Endodermal cell (in vitro differentiated cells): ENCODE results near the gene PKD2L2. TPM values are rescaled to one million over a fixed set of nuclear protein-coding genes. Genes with fewer than 3 reads are reported as not detected.
"Not testable (repeated sequence)": the region's sequence is repeated elsewhere in the genome, so short reads cannot be mapped to it uniquely, and the experiment has no call there.

Experiments
- DNase-seq: peaks from one replicate; pipeline ENCODE4 v3.0.0-alpha.2; 2017
- H3K27ac ChIP-seq: 2 replicates; pipeline ENCODE4 v1.5.1; 2013; ENCODE audit warnings: mild to moderate bottlenecking, low read depth, low read length, moderate library complexity
- H3K27me3 ChIP-seq: 2 replicates; pipeline ENCODE4 v1.6.1; 2013; ENCODE audit warnings: mild to moderate bottlenecking, low read length, moderate library complexity; ENCODE audit not compliant: insufficient read depth, control insufficient read depth, poor library complexity, severe bottlenecking
- H3K36me3 ChIP-seq: 2 replicates; pipeline ENCODE4 v1.7.0; 2013; ENCODE audit warnings: mild to moderate bottlenecking, low read length, moderate library complexity; ENCODE audit not compliant: control insufficient read depth, insufficient read depth
- H3K4me1 ChIP-seq: one replicate; pipeline ENCODE4 v1.7.0; 2013; ENCODE audit warnings: low read length; ENCODE audit not compliant: control insufficient read depth, insufficient read depth
- H3K4me3 ChIP-seq: 2 replicates; pipeline ENCODE4 v1.5.1; 2013; ENCODE audit warnings: mild to moderate bottlenecking, low read length, moderate library complexity
- H3K9ac ChIP-seq: 2 replicates; pipeline ENCODE4 v1.6.1; 2013; ENCODE audit warnings: mild to moderate bottlenecking, low read length, moderate library complexity; ENCODE audit not compliant: poor library complexity, severe bottlenecking; ENCODE audit errors: extremely low read depth
- H3K9me3 ChIP-seq: 2 replicates; pipeline ENCODE4 v1.6.1; 2013; ENCODE audit warnings: mild to moderate bottlenecking, low read length, moderate library complexity; ENCODE audit not compliant: control insufficient read depth
- H3K27ac Mint-ChIP-seq: 2 replicates; pipeline ENCODE4 v1.8.0; 2020; ENCODE audit warnings: mixed read lengths
- H3K27me3 Mint-ChIP-seq: 2 replicates; pipeline ENCODE4 v1.8.0; 2021; ENCODE audit warnings: mild to moderate bottlenecking, mixed read lengths; ENCODE audit not compliant: insufficient read depth
- H3K36me3 Mint-ChIP-seq: 2 replicates; pipeline ENCODE4 v1.8.0; 2020; ENCODE audit warnings: low read depth, mixed read lengths
- H3K4me1 Mint-ChIP-seq: 2 replicates; pipeline ENCODE4 v1.8.0; 2020; ENCODE audit warnings: mixed read lengths
- H3K4me3 Mint-ChIP-seq: 2 replicates; pipeline ENCODE4 v1.8.0; 2020; ENCODE audit warnings: mild to moderate bottlenecking, moderate library complexity, mixed read lengths
- H3K9me3 Mint-ChIP-seq: 2 replicates; pipeline ENCODE4 v1.8.0; 2020; ENCODE audit warnings: mild to moderate bottlenecking, mixed read lengths
- CTCF ChIP-seq: fragments of 200-600 bp; sonication (generic); conservative IDR thresholded peaks from 2 replicates; pipeline ENCODE4 v1.5.0; 2021; ENCODE audit warnings: antibody characterized with exemption, mild to moderate bottlenecking
- WGBS, 2 experiments: methylation state at CpG; one replicate each; pipeline versions ENCODE4 v1.1.5 to v1.1.7; 2013; ENCODE audit warnings: missing lambda C conversion rate in 2 of 2, mixed read lengths in 1 of 2; ENCODE audit not compliant: insufficient coverage in 1 of 2, insufficient read length in 1 of 2; 5-methylcytosine and 5-hydroxymethylcytosine counted together
- total RNA-seq, 2 donors: library from RNA; stranded (reverse); fragmentation: NEBNext Ultra II Directional in 1 of 2; extraction: Animal tissue kit (Norgen Biotek cat#: 25700) in 1 of 2; gene quantifications; 2 replicates in 1 of 2; 3 replicates in 1 of 2; pipeline ENCODE4 v1.2.1, GENCODE V29; 2021

The PKD2L2 gene
- total RNA-seq, 2 donors from 2014 or later, result not detected

GRCh38 chr5:137845472-137845871 is 43.8 kb upstream of the PKD2L2 start:
- no peaks in the 10 kb centered on the region for H3K27me3 Mint-ChIP-seq
- Histone ChIP-seq H3K9me3 (no peaks in the 10 kb centered on the region), H3K27ac (no peak overlapping the region), H3K4me1 (no peaks in the 10 kb centered on the region), H3K4me3 (no peak overlapping the region), H3K27me3 (no peaks in the 10 kb centered on the region), H3K9ac (no peak overlapping the region), H3K36me3 (no peaks in the 10 kb centered on the region)
- TF ChIP-seq CTCF, result no peak
- no peaks in the 10 kb centered on the region for H3K4me1 Mint-ChIP-seq
- DNase-seq, result no peak
- H3K36me3 Mint-ChIP-seq, result no peaks in the 10 kb centered on the region
- no peak overlapping the region for H3K4me3 Mint-ChIP-seq
- H3K9me3 Mint-ChIP-seq, result no peaks in the 10 kb centered on the region
- H3K27ac Mint-ChIP-seq, result no peak overlapping the region

- Mint-ChIP-seq H3K4me1 (no peaks in the 10 kb centered on the region), H3K27ac (no peak overlapping the region), H3K27me3 (no peaks in the 10 kb centered on the region), H3K36me3 (no peaks in the 10 kb centered on the region), H3K9me3 (no peaks in the 10 kb centered on the region), H3K4me3 (no peak overlapping the region)
- Histone ChIP-seq H3K4me1 (no peaks in the 10 kb centered on the region), H3K9me3 (no peaks in the 10 kb centered on the region), H3K27ac (no peak overlapping the region), H3K27me3 (no peaks in the 10 kb centered on the region), H3K4me3 (no peak overlapping the region), H3K36me3 (no peaks in the 10 kb centered on the region), H3K9ac (no peak overlapping the region)
- DNase-seq, result no peak
- TF ChIP-seq CTCF, result no peak
- WGBS, 2 experiments, result 94 to 100% methylated on average over 5 to 6 of the region's 6 CpGs
These were observed 41.6 kb upstream of the PKD2L2 start for GRCh38 chr5:137847687-137848086.

GRCh38 chr5:137853165-137853564 is 36.1 kb upstream of the PKD2L2 start:
- H3K36me3 ChIP-seq, H3K27ac Mint-ChIP-seq, H3K4me1 ChIP-seq, H3K27me3 Mint-ChIP-seq, DNase-seq, H3K4me3 ChIP-seq, H3K9me3 Mint-ChIP-seq, H3K4me1 Mint-ChIP-seq, H3K27ac ChIP-seq, H3K4me3 Mint-ChIP-seq, H3K36me3 Mint-ChIP-seq, H3K27me3 ChIP-seq, H3K9me3 ChIP-seq, H3K9ac ChIP-seq: not testable (repeated sequence)

GRCh38 chr5:137856201-137856600 is 33.1 kb upstream of the PKD2L2 start:
- Histone ChIP-seq H3K9ac (no peak overlapping the region), H3K36me3 (no peaks in the 10 kb centered on the region), H3K27me3 (no peaks in the 10 kb centered on the region), H3K4me3 (no peak overlapping the region), H3K9me3 (no peaks in the 10 kb centered on the region), H3K27ac (no peak overlapping the region), H3K4me1 (peaks cover 3% of the 10 kb centered on the region)
- peaks cover 3% of the 10 kb centered on the region for H3K9me3 Mint-ChIP-seq
- H3K36me3 Mint-ChIP-seq, result no peaks in the 10 kb centered on the region
- no peak for DNase-seq
- TF ChIP-seq CTCF, result no peak
- H3K27me3 Mint-ChIP-seq, result no peaks in the 10 kb centered on the region
- WGBS, 2 experiments, result 83 to 91% methylated on average over 1 to 3 of the region's 3 CpGs
- no peak overlapping the region for H3K27ac Mint-ChIP-seq
- no peaks in the 10 kb centered on the region for H3K4me1 Mint-ChIP-seq
- H3K4me3 Mint-ChIP-seq, result no peak overlapping the region
